ENCODE measurements around the gene PHC2.

The PHC2 gene

DNA sequence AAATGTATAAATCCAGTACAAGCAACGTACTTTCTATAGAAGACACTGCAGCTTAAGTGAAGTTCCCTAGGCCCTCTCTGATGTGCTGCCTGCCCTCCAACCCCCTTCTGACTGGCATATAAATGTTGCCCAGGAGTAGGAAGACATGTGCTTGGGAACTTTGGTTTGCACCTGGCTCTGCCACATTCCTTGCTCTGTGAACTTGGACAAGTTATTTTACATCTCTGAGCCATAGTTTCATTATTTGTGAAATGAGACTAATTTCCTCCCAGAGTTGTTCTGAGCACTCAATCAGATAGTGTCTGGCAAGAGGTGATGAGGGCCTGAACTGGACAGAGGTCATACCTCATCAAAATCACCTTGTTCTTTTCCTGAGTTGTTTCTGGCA is 3.5 kb upstream of the PHC2 start:
- Histone ChIP-seq H3K4me1 (ENCODE audit: control insufficient read depth, insufficient read depth, low read length, unreplicated experiment) (peaks cover 54% of the 10 kb centered on the region), H3K27ac (ENCODE audit: low read depth, low read length) (peak overlapping the region; percentile 90), H3K4me3 (ENCODE audit: low read depth, low read length) (no peak overlapping the region), H3K27me3 (ENCODE audit: insufficient read depth, low read length) (no peaks in the 10 kb centered on the region), H3K36me3 (ENCODE audit: insufficient read depth, low read length) (no peaks in the 10 kb centered on the region), H2AFZ (ENCODE audit: low read length, unreplicated experiment) (no peak overlapping the region), H3K79me2 (ENCODE audit: control insufficient read depth, insufficient read depth, low read length, unreplicated experiment) (peaks cover 12% of the 10 kb centered on the region)

DNA sequence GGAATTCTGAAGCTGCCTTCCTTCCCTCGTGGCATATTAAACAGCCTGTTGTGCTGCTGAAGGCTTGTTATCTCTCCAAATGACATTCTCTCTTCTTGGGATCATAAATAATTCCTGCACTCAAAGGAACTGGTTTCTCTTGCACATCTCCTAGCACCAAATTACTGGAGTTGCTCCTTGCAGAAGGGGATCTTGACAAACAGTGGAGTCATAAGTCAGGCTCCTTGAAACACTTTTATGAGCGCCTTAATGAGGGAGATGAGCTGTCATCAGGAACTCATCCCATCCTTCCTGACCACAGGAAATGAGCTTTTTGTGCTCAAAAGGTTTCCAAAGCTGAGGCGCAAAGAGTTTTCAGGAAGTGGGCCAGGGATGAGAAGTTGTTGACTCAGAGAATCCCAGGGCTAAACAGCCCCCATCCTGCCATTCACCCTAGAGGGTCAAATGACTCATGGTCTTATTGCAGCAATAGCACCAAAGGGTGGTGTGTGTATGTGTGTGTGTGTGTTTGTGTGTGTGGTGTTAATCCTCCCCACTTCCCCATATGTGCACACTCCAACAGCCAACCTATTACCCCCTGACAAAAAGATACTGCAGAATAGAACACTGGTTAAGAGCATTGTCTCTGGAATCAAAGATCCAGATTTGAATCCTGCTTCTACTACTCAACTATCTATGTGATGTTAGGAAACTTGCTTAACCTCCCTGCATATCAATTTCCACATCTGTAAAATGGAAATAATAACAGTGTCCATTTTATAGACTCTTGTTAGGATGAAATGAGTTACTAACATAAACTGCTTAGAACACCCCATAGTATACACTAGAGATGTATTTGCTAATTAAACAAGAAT is 2.8 kb upstream of the PHC2 start:
- no peaks in the 10 kb centered on the region for H3K36me3 ChIP-seq (ENCODE audit: insufficient read depth, low read length)
- H3K27me3 ChIP-seq (ENCODE audit: insufficient read depth, low read length): no peaks in the 10 kb centered on the region
- H3K4me3 ChIP-seq (ENCODE audit: low read depth, low read length): no peak overlapping the region
- peaks cover 18% of the 10 kb centered on the region for H3K79me2 ChIP-seq (ENCODE audit: control insufficient read depth, insufficient read depth, low read length, unreplicated experiment)
- H3K27ac ChIP-seq (ENCODE audit: low read depth, low read length): peak overlapping the region; percentile 90
- H2AFZ ChIP-seq (ENCODE audit: low read length, unreplicated experiment): no peak overlapping the region
- H3K4me1 ChIP-seq (ENCODE audit: control insufficient read depth, insufficient read depth, low read length, unreplicated experiment): peaks cover 60% of the 10 kb centered on the region

DNA sequence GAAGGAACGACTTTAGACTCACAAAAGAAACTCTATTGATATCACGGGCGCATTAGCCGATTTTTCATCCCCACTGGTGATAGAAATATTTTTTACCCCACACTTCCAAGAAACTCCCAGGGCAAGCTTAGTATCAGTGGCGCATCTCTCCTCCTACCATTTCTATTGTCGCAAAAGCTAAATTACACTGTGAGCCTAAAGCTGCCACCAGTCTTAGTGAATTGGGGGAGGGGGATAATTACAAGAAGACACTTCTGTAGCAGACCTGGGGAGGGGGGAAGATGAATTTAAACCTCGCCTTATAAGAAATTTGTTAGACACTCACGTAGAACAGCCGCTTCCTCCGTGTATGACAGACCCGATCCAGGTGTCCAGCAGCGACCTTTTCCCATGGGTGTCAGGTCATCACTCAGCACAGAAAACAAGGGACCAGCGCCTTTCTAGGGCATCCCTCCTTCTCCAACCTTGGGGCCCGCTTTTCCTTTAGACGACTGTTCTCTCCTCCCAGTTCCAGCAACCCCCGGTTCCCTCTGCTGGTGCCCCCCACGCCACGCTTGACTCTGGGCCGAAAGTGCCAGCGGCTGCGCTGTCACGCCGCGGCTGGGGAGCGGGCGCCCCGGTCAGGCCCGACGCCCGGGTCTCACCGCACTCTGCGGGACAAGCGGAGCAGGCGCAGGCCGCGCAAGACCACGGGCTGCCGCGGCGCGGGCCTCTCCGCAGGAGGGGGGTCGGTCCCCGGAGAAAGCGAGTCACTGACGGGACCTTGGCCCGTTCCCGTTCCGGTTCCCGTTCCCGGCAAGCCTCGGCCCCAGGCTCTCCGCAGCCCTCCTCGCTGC is 821 bp downstream of the PHC2 start:
- peak overlapping the region; percentile 19; the same call in 1 of the 2 replicates for H3K27ac ChIP-seq (ENCODE audit: low read depth, low read length)

DNA sequence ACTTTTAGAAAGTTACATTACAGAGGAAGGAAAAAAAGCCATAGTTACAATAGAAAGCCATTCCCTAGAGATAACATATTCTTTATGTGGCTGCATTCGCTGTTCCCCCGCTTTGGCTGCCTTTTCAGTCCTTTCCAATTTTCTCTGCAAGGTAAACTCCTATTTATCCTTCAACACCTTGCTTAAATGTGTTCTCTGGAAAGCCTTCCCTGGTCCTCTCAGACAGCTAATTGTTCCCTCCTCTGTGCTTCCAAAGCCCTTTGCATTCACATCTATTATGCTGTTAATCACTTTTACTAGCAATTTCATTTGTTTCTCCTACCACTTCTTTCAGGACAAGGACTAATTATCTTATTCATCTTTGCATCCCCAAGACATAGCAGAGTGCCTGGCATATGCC is 1.6 kb downstream of the PHC2 start:
- Histone ChIP-seq H2AFZ (ENCODE audit: low read length, unreplicated experiment) (no peak overlapping the region), H3K27me3 (ENCODE audit: insufficient read depth, low read length) (no peaks in the 10 kb centered on the region), H3K27ac (ENCODE audit: low read depth, low read length) (no peak overlapping the region), H3K4me3 (ENCODE audit: low read depth, low read length) (peak overlapping the region; percentile 92), H3K79me2 (ENCODE audit: control insufficient read depth, insufficient read depth, low read length, unreplicated experiment) (peaks cover 54% of the 10 kb centered on the region), H3K4me1 (ENCODE audit: control insufficient read depth, insufficient read depth, low read length, unreplicated experiment) (peaks cover 53% of the 10 kb centered on the region), H3K36me3 (ENCODE audit: insufficient read depth, low read length) (peaks cover 19% of the 10 kb centered on the region; the same call in 1 of the 2 replicates)

More for the DNA sequence above, 821 bp downstream of the PHC2 start:
- peak overlapping the region; percentile 74 for H2AFZ ChIP-seq (ENCODE audit: low read length, unreplicated experiment)
- peaks cover 55% of the 10 kb centered on the region for H3K4me1 ChIP-seq (ENCODE audit: control insufficient read depth, insufficient read depth, low read length, unreplicated experiment)
- no peaks in the 10 kb centered on the region for H3K27me3 ChIP-seq (ENCODE audit: insufficient read depth, low read length)
- H3K79me2 ChIP-seq (ENCODE audit: control insufficient read depth, insufficient read depth, low read length, unreplicated experiment): peaks cover 54% of the 10 kb centered on the region
- peaks cover 19% of the 10 kb centered on the region; the same call in 1 of the 2 replicates for H3K36me3 ChIP-seq (ENCODE audit: insufficient read depth, low read length)
- H3K4me3 ChIP-seq (ENCODE audit: low read depth, low read length): peak overlapping the region; percentile 92

DNA sequence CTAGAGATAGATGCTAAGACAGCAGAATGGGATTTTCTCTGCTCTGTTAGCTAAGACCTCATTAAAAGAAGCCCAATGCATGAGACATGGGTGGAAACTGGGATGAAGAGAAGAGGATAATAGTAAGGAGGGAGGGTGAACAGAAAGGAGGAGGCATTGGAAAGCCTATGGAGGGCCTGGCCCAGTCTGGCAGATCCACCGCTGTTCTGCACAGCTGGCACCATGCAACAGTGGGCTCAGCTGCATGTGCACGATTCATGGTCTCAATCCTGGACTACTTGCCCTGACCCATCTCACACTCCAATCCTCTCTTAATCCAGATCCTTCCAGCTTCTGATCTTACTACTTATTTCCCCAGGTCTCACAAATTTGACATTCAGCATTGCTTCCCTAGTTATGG is 2.2 kb downstream of the PHC2 start:
- no peak overlapping the region for H3K27ac ChIP-seq (ENCODE audit: low read depth, low read length)
- peak overlapping the region; percentile 92 for H3K4me3 ChIP-seq (ENCODE audit: low read depth, low read length)

DNA sequence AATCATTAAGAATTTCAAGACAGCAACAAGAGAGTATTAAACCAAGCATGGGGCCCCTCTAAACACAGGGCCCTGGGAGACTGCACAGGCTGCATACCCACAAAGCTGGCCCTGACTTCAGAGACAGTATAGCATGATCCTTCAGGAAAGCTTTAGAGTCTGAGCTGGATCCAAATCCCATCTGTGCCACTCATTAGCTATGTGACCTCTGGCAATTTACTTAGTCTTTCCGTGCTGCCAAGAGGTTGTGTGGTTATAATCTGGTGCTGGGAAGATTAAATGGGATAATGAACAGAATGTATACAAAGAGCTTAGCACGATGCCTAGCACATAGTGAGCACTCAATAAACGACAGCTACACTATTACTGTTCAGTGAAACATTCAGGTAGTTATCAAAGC is 4.0 kb downstream of the PHC2 start:
- Histone ChIP-seq H3K4me1 (ENCODE audit: control insufficient read depth, insufficient read depth, low read length, unreplicated experiment) (peaks cover 53% of the 10 kb centered on the region), H3K27ac (ENCODE audit: low read depth, low read length) (no peak overlapping the region), H3K4me3 (ENCODE audit: low read depth, low read length) (no peak overlapping the region), H3K79me2 (ENCODE audit: control insufficient read depth, insufficient read depth, low read length, unreplicated experiment) (peaks cover 76% of the 10 kb centered on the region), H3K36me3 (ENCODE audit: insufficient read depth, low read length) (peaks cover 19% of the 10 kb centered on the region; the same call in 1 of the 2 replicates), H3K27me3 (ENCODE audit: insufficient read depth, low read length) (no peaks in the 10 kb centered on the region), H2AFZ (ENCODE audit: low read length, unreplicated experiment) (no peak overlapping the region)

More for the DNA sequence above, 2.2 kb downstream of the PHC2 start:
- Histone ChIP-seq H2AFZ (ENCODE audit: low read length, unreplicated experiment) (no peak overlapping the region), H3K4me1 (ENCODE audit: control insufficient read depth, insufficient read depth, low read length, unreplicated experiment) (peaks cover 52% of the 10 kb centered on the region), H3K79me2 (ENCODE audit: control insufficient read depth, insufficient read depth, low read length, unreplicated experiment) (peaks cover 58% of the 10 kb centered on the region), H3K27me3 (ENCODE audit: insufficient read depth, low read length) (no peaks in the 10 kb centered on the region), H3K36me3 (ENCODE audit: insufficient read depth, low read length) (peaks cover 19% of the 10 kb centered on the region; the same call in 1 of the 2 replicates)

DNA sequence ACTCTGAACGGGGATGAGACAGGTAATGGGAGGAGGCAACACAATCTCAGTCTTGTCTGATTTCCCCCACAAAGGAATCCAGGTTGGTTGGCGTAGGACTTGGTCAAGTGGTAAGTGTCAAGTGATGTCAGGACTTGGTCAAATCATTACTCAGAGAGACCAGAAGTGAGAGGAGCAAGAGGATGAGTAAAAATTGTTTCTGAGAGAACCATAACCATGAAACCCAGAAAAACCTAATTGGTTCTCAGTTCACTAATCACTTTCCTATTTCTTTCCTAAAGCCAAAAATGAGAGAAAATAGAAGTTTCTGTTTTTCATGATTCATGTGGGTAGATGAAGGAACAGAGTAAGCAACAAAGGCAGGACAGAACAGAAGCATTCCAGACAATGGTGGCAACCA is 5.0 kb downstream of the PHC2 start:
- H3K4me3 ChIP-seq (ENCODE audit: low read depth, low read length): no peak overlapping the region

DNA sequence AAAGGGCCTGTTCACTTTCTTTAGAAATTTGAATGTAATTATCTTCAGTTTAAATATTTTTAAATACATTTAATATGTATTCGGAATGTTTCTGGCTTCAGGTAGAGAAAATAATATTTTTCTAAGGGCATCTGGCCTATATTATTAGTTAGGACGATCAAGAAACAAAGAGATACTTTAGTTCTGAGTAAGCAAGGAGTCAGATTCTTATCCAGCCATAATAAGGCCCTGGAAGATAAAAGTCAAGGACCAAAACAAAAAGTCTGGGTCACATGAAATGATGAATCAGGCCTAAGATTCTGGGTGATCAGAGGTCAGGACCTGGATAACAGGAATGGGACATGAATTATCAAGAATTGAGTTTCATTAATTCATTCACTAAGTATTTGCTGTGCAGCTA is 6.3 kb downstream of the PHC2 start:
- Histone ChIP-seq H3K4me3 (ENCODE audit: low read depth, low read length) (0 out of 2 replicates have a peak overlapping the region, but pooled peaks have one; percentile 23), H3K36me3 (ENCODE audit: insufficient read depth, low read length) (peaks cover 19% of the 10 kb centered on the region; the same call in 1 of the 2 replicates), H2AFZ (ENCODE audit: low read length, unreplicated experiment) (no peak overlapping the region), H3K27ac (ENCODE audit: low read depth, low read length) (peak overlapping the region; percentile 72), H3K4me1 (ENCODE audit: control insufficient read depth, insufficient read depth, low read length, unreplicated experiment) (peaks cover 60% of the 10 kb centered on the region), H3K27me3 (ENCODE audit: insufficient read depth, low read length) (no peaks in the 10 kb centered on the region), H3K79me2 (ENCODE audit: control insufficient read depth, insufficient read depth, low read length, unreplicated experiment) (peaks cover 79% of the 10 kb centered on the region)

More for the DNA sequence above, 5.0 kb downstream of the PHC2 start:
- Histone ChIP-seq H3K79me2 (ENCODE audit: control insufficient read depth, insufficient read depth, low read length, unreplicated experiment) (peaks cover 78% of the 10 kb centered on the region), H3K27ac (ENCODE audit: low read depth, low read length) (no peak overlapping the region), H3K4me1 (ENCODE audit: control insufficient read depth, insufficient read depth, low read length, unreplicated experiment) (peaks cover 55% of the 10 kb centered on the region), H2AFZ (ENCODE audit: low read length, unreplicated experiment) (no peak overlapping the region), H3K27me3 (ENCODE audit: insufficient read depth, low read length) (no peaks in the 10 kb centered on the region), H3K36me3 (ENCODE audit: insufficient read depth, low read length) (peaks cover 19% of the 10 kb centered on the region; the same call in 1 of the 2 replicates)

DNA sequence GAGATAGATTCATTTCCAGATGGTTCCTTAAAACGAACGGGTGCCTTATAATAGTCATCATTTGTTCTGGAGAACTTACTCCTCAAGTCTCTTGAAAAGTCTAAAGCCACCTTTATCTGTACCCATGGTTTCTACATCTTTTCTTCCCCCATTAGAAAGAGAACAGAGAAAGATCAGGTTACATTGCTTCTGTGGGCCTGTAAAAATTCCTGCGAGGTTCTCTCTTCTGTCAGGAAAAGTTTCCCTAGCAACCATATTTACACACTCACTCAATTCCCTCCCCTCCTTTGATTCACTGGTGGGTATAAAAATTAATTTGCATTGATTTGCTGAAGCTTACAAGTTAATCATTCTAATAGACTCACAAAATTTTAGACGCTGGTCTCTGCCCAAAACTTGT is 6.7 kb downstream of the PHC2 start:
- H3K79me2 ChIP-seq (ENCODE audit: control insufficient read depth, insufficient read depth, low read length, unreplicated experiment): peaks cover 77% of the 10 kb centered on the region
- peaks cover 56% of the 10 kb centered on the region for H3K4me1 ChIP-seq (ENCODE audit: control insufficient read depth, insufficient read depth, low read length, unreplicated experiment)
- H3K27ac ChIP-seq (ENCODE audit: low read depth, low read length): peak overlapping the region; percentile 72

More for the DNA sequence above, 6.7 kb downstream of the PHC2 start:
- 0 out of 2 replicates have a peak overlapping the region, but pooled peaks have one; percentile 23 for H3K4me3 ChIP-seq (ENCODE audit: low read depth, low read length)
- H3K36me3 ChIP-seq (ENCODE audit: insufficient read depth, low read length): peaks cover 19% of the 10 kb centered on the region; the same call in 1 of the 2 replicates
- no peak overlapping the region for H2AFZ ChIP-seq (ENCODE audit: low read length, unreplicated experiment)
- H3K27me3 ChIP-seq (ENCODE audit: insufficient read depth, low read length): no peaks in the 10 kb centered on the region
